ENCODE measurements around the gene FGFBP2. TPM values are rescaled to one million over a fixed set of nuclear protein-coding genes. Genes with fewer than 3 reads are reported as not detected.

Gene FGFBP2
- total RNA-seq, 2 experiments from 2014 or later: 8.6 to 8.9 TPM

- no peaks in the 10 kb centered on the region for H3K9me3 Mint-ChIP-seq
- H3K4me3 Mint-ChIP-seq: no peak overlapping the region
- H3K27me3 Mint-ChIP-seq: peaks cover 3% of the 10 kb centered on the region
- peaks cover 12% of the 10 kb centered on the region for H3K4me1 Mint-ChIP-seq
- no peaks in the 10 kb centered on the region for H3K36me3 Mint-ChIP-seq
- H3K27ac Mint-ChIP-seq: no peak overlapping the region
- DNase-seq: no peak
These were observed 11.2 kb downstream of the FGFBP2 start for GRCh38 chr4:15951781-15952180.

GRCh38 chr4:15948826-15949225 is 14.1 kb downstream of the FGFBP2 start:
- H3K4me1 Mint-ChIP-seq: peaks cover 5% of the 10 kb centered on the region
- no peak overlapping the region for H3K4me3 Mint-ChIP-seq
- no peak overlapping the region for H3K27ac Mint-ChIP-seq

GRCh38 chr4:15947684-15948083 is 15.3 kb downstream of the FGFBP2 start:
- Mint-ChIP-seq H3K27me3 (no peaks in the 10 kb centered on the region), H3K4me3 (no peak overlapping the region), H3K27ac (no peak overlapping the region)

More at GRCh38 chr4:15948826-15949225, 14.1 kb downstream of the FGFBP2 start:
- Mint-ChIP-seq H3K36me3 (no peaks in the 10 kb centered on the region), H3K9me3 (no peaks in the 10 kb centered on the region), H3K27me3 (no peaks in the 10 kb centered on the region)
- no peak for DNase-seq

DNA sequence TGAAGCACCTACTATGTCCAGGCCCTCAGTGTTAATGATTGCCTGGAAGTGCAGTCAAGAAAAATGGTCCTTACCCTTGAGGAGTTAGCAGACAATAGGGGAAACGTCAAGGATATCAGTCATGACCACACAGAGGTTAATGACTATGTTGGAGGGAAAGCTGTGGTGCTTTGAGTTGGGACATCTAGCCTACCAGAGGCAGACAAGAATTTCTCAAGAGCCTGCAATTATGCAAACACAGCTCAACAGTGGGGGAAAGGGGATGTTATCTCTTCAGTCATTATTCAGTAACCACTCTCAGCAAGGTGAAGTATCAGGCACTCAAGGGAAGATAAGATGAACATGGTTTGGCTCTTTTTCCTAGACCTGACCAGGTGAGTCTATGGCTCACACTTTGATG is 17.5 kb downstream of the FGFBP2 start:
- Mint-ChIP-seq H3K27ac (no peak overlapping the region), H3K9me3 (no peaks in the 10 kb centered on the region), H3K4me3 (no peak overlapping the region), H3K36me3 (no peaks in the 10 kb centered on the region), H3K4me1 (no peaks in the 10 kb centered on the region), H3K27me3 (no peaks in the 10 kb centered on the region)
- no peak for DNase-seq

More at GRCh38 chr4:15947684-15948083, 15.3 kb downstream of the FGFBP2 start:
- DNase-seq: no peak
- no peaks in the 10 kb centered on the region for H3K36me3 Mint-ChIP-seq
- no peaks in the 10 kb centered on the region for H3K9me3 Mint-ChIP-seq
- peaks cover 5% of the 10 kb centered on the region for H3K4me1 Mint-ChIP-seq

GRCh38 chr4:15944895-15945294 is 18.1 kb downstream of the FGFBP2 start:
- no peak overlapping the region for H3K27ac Mint-ChIP-seq
- no peaks in the 10 kb centered on the region for H3K36me3 Mint-ChIP-seq
- DNase-seq: no peak
- no peaks in the 10 kb centered on the region for H3K4me1 Mint-ChIP-seq
- H3K27me3 Mint-ChIP-seq: no peaks in the 10 kb centered on the region
- no peaks in the 10 kb centered on the region for H3K9me3 Mint-ChIP-seq
- H3K4me3 Mint-ChIP-seq: no peak overlapping the region

- no peaks in the 10 kb centered on the region for H3K4me1 Mint-ChIP-seq
- no peaks in the 10 kb centered on the region for H3K27me3 Mint-ChIP-seq
- no peak overlapping the region for H3K27ac Mint-ChIP-seq
- H3K36me3 Mint-ChIP-seq: no peaks in the 10 kb centered on the region
- H3K4me3 Mint-ChIP-seq: no peak overlapping the region
- no peak for DNase-seq
- H3K9me3 Mint-ChIP-seq: no peaks in the 10 kb centered on the region
These were observed 20.7 kb downstream of the FGFBP2 start for GRCh38 chr4:15942283-15942682.

DNA sequence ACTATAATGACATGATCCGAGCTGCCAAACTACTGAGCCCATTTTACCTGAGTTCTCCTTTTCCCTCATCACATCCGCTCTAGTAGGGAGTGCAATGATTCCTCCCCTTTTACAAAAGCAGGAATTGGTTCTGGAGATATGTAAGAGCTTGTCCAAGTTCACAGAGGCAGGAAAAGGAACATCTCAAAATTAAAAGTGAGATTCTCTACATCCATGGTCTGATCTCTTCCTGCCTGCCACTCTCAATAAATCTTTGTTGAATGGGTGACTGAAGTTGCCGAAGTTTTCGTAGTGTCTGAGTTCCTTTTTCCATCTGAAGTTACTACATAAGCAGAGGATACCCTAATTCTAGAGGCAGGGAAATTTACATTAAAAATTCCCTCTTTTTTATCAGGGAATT is 24.3 kb downstream of the FGFBP2 start, which contains the start of gene FGFBP1:
FGFBP1 (minus strand) TSS at position 101 of the 400 bp plus-strand sequence. CDS start 2,108 bp downstream, outside the sequence.
- no peaks in the 10 kb centered on the region for H3K9me3 Mint-ChIP-seq
- H3K4me1 Mint-ChIP-seq: no peaks in the 10 kb centered on the region
- H3K27ac Mint-ChIP-seq: no peak within 1 kb of the TSS
- no peak within 1 kb of the TSS for H3K4me3 Mint-ChIP-seq
- H3K36me3 Mint-ChIP-seq: no peaks in the 10 kb centered on the region
- no peak for DNase-seq
- no peaks in the 10 kb centered on the region for H3K27me3 Mint-ChIP-seq

DNA sequence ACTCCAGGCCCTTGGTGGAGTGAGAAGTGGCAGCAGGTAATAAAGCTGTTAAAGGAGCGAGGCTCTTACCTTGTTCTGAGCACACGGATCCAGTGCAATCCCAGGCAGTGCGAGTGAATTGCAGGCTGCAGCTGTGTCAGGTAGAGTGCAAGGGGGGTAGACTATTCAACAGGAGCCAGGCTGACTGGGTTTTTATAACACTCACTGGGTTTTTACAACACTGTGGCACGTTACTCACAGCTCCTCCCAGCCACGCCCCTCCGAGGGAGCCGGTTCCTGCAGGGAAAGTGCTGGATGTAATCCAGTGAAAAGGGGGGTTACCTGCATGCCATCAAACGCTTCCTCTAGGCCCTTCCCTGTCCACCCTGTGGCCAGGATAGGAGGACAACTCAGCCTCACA is 24.8 kb downstream of the FGFBP2 start:
- H3K4me1 Mint-ChIP-seq: no peaks in the 10 kb centered on the region
- H3K36me3 Mint-ChIP-seq: no peaks in the 10 kb centered on the region
- no peak for DNase-seq
- H3K27ac Mint-ChIP-seq: no peak overlapping the region
- H3K4me3 Mint-ChIP-seq: no peak overlapping the region
- H3K9me3 Mint-ChIP-seq: no peaks in the 10 kb centered on the region
- H3K27me3 Mint-ChIP-seq: no peaks in the 10 kb centered on the region

GRCh38 chr4:15936495-15936894 is 26.5 kb downstream of the FGFBP2 start:
- H3K27me3 Mint-ChIP-seq: no peaks in the 10 kb centered on the region
- no peak overlapping the region for H3K4me3 Mint-ChIP-seq
- H3K9me3 Mint-ChIP-seq: no peaks in the 10 kb centered on the region
- H3K27ac Mint-ChIP-seq: no peak overlapping the region
- no peaks in the 10 kb centered on the region for H3K36me3 Mint-ChIP-seq
- DNase-seq: no peak
- H3K4me1 Mint-ChIP-seq: no peaks in the 10 kb centered on the region

- Mint-ChIP-seq H3K4me3 (no peak overlapping the region), H3K4me1 (peaks cover 3% of the 10 kb centered on the region), H3K27ac (no peak overlapping the region), H3K27me3 (no peaks in the 10 kb centered on the region), H3K36me3 (no peaks in the 10 kb centered on the region), H3K9me3 (no peaks in the 10 kb centered on the region)
- DNase-seq: no peak
These were observed 27.2 kb downstream of the FGFBP2 start for GRCh38 chr4:15935504-15936402.

DNA sequence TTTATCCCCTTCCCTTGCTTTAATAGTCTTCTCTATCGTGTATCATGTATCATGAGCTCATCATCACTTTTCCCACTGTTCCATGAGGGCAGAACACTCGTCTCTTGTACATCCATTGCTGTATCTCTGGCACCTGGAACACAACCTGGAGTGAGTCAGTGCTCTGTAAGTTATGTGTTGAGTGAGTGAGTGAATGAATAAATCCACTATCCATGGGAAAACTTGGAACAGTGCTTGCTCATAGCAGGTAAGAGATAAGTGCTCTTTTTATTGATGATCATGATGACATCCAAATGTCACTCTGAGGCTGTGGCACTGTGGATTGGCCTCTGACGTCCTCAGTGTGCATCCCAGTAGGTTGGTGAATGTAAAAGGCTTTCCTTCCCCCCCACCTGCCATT is 28.7 kb downstream of the FGFBP2 start:
- H3K27me3 Mint-ChIP-seq: no peaks in the 10 kb centered on the region
- H3K9me3 Mint-ChIP-seq: no peaks in the 10 kb centered on the region
- no peak overlapping the region for H3K4me3 Mint-ChIP-seq
- H3K36me3 Mint-ChIP-seq: no peaks in the 10 kb centered on the region
- no peak for DNase-seq
- peaks cover 16% of the 10 kb centered on the region for H3K4me1 Mint-ChIP-seq
- no peak overlapping the region for H3K27ac Mint-ChIP-seq

DNA sequence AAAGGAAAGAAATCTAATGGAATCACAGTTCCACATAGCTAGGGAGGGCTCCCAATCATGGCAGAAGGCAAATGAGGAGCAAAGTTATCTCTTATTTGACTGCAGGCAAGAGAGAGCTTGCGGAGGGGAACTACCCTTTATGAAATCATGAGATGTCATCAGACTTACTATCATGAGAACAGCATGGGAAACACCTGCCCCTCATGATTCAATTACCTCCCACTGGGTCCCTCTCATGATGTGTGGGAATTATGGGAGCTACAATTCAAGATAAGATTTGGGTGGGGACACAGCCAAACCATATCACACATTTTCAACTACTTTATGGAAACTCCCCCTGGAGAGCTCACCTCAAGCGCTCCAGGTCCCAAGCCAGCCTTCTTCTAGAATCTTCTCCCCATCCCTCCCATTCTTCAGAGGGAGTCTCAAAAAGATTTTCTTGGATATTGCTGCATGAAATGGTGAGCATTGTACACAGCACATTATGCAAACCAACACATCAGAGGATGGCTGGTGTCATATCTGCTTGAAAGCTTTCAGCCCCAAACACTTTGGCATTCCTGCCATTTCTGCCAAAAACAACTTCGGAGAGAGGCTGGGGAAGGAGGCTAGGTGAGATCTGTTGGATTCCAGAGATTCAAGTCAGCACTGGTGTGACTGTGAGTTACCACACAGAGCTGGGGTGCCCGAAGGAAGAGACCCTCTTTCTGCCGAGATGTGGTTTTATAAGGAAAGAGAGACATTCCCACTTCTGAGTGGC is 31.3 kb downstream of the FGFBP2 start:
- Mint-ChIP-seq H3K36me3 (no peaks in the 10 kb centered on the region), H3K9me3 (no peaks in the 10 kb centered on the region), H3K27me3 (no peaks in the 10 kb centered on the region), H3K27ac (no peak overlapping the region), H3K4me1 (peaks cover 21% of the 10 kb centered on the region), H3K4me3 (no peak overlapping the region)
- DNase-seq: no peak

- Mint-ChIP-seq H3K36me3 (no peaks in the 10 kb centered on the region), H3K27ac (no peak overlapping the region), H3K4me3 (no peak overlapping the region), H3K27me3 (peaks cover 4% of the 10 kb centered on the region), H3K4me1 (peaks cover 21% of the 10 kb centered on the region), H3K9me3 (no peaks in the 10 kb centered on the region)
- DNase-seq: no peak
These were observed 32.7 kb downstream of the FGFBP2 start for GRCh38 chr4:15930314-15930713.

- Mint-ChIP-seq H3K4me3 (no peak overlapping the region), H3K36me3 (no peaks in the 10 kb centered on the region), H3K27ac (no peak overlapping the region), H3K27me3 (peaks cover 4% of the 10 kb centered on the region), H3K9me3 (no peaks in the 10 kb centered on the region), H3K4me1 (peaks cover 21% of the 10 kb centered on the region)
- no peak for DNase-seq
These were observed 33.4 kb downstream of the FGFBP2 start for GRCh38 chr4:15929540-15929939.

- DNase-seq: no peak
- Mint-ChIP-seq H3K36me3 (no peaks in the 10 kb centered on the region), H3K27me3 (peaks cover 4% of the 10 kb centered on the region), H3K27ac (no peak overlapping the region), H3K4me3 (no peak overlapping the region), H3K9me3 (no peaks in the 10 kb centered on the region), H3K4me1 (peaks cover 21% of the 10 kb centered on the region)
These were observed 34.1 kb downstream of the FGFBP2 start for GRCh38 chr4:15928883-15929282.
